HG03558 (cell line): Measurements from ENCODE around the gene NFIA.

ENCODE experiments used
- ATAC-seq: cut with Tn5 transposase; IDR thresholded peaks from one replicate; pipeline ENCODE4 v1.9.1; 2021; ENCODE audit warnings: moderate number of reproducible peaks; ENCODE audit not compliant: unreplicated experiment; ENCODE audit errors: extremely low read depth

NFIA gene

DNA sequence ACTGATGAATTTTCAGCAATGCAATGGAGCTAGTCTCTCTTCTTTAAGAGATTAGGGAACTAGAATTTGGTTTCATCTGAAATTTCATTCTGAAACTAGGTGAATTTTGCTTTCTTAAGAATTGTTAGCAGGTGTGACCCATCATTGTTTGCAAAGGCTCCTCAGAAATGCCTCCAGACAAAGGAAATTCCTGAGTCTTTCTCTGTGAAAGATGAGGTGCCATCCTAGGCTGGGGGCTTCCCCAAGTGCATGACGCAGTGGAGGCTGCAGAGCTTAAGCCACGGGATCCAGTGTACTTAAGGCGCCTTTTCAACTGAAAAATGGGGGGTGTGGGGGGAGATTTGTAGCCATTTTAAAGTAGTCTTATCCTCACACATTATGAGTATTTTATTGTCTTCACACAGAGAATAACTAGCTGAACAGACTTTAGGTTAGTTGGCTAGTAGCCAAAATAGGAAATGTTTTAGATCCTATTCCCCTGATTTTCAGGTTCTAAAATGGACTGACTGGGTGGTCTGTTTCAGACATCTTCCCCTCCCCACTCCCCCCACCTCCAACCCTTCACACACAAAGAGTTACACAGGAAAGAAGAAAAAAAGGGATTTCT lies 202.0 kb downstream of the NFIA start:
- no peak for ATAC-seq

DNA sequence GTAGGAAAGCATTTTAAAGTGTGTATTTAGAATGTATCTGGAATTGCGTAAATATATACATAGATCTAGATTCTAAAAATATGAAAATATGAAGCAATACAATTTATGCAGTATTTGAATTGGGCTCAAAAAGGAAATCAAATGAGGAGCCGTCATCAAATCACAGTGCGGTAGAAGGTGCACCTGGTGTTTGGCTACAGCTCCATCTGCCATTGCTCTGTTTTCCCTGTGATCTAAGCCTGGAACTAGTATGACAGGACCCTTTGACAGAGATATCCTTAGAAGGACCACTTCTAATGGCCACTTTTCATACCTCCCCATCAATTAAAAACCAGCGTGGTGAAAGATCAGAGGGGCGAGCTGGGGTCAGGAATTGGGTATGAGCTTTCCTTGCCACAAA lies 202.6 kb downstream of the NFIA start:
- ATAC-seq = no peak

DNA sequence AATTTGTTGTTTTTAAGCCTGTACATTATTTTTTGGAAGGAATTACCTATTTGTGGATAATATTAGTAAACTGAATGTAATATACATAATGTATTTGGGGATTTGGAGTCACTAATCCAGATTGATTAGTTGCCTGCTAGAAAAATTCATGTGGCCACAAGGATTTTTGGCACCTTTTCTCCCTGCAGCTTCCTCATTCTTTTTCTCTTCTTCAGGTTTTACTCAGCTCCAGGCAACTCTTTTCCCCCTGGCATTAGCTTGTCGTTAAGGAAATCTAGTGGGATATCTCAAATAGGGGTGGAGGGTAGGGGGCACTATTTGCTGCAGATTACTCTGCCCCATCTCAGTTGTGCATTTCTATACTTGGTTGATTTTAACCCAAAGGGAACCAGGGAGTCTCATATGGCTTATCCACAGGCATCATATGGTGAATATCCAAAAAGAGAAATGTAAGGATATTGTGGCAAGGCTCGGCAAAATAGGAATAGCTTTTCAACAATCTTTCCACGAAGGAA lies 203.1 kb downstream of the NFIA start:
- ATAC-seq = no peak

DNA sequence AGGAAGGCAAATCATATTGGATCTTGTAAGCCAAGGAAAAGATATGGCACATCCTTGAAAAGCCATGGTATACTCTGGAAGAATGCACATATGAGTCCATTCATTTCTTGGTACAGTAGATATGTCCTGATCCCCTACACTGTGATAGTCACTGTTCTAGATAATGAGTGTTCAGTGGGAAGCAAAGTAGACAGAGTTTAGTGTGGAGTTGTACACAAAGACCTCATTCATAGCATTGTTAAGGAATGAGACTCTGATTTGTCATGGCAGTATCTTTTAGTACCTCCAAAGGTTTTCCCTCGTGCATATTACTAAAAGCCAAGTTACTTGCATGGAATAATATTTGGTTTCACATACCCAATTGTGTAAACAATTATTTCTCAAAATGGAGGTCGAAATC lies 204.7 kb downstream of the NFIA start:
- no peak for ATAC-seq

DNA sequence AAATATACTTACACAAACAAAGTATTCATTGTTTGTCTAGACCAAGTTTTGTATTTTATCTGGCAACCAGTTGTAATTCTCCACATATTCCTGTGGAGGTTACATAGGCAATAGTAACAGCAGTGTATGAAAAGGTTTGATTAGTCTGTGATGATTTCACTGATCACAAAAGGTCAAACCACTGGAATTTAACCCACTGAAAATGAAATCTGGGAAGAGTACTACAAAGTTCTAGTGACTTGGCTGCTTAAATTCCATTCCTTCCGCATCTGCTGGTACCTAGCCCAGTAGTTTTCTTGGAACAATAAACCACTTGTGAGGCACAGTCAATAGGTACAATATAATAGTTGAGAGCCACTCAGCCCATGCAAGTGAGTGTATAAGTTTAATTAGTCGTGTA lies 205.4 kb downstream of the NFIA start:
- no peak for ATAC-seq

DNA sequence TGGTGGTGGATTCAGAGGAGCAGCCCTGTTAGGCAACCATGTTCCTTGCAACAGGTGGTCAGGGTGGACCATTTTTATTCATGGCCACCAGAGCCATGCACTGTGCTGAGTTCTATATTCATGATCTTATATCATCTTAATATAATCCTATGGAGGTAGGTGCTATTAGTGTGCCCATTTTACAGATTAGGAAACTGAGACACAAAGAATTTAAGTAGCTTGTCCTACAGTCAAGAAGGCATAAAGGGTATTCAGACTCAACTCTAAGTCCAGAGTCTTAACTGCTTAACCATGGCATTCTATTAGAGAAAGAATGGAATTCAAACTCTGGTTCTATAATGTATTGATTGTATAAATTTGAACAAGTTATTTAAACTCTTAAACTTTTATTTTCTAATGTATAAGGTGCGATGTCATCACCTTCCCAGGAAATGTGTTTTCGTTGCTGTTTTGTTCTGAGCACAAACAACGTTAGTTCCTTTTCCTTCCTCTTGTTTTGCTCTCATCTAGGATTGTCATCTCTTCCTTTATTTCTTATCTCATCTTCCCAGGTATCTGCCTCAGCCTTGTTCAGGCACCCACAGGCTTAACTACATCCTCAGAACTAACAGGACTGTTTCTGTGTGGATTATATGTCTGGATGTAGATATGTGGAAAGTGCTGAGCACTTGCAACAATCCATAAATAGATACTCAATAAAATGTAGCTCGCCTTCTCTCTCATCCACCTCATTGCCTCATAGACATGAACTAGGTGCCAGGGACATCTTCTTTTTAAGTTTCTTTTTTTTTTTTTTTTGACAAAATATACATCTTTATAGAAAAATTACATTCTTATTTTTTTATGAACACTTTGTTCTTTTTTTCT lies 207.1 kb downstream of the NFIA start:
- ATAC-seq = no peak

DNA sequence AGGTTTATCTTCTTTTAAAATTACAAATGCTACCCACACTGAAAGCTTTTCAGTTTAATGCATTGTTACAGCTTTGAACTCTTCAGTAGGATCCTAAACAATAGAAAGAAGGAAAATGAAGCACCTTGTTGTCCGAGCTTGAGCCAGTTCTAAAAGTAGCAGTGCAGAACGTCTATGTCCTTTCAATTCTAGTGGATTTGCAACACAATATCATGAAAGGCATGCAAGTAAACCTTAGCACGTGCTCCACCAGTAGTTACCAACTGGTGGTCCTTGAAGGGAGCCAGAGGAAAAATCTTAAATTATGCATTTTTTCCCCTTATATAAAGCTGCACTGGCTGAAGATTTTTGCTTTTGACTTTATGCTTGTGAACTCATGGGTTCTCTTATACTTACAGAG lies 208.2 kb downstream of the NFIA start:
- no peak for ATAC-seq

DNA sequence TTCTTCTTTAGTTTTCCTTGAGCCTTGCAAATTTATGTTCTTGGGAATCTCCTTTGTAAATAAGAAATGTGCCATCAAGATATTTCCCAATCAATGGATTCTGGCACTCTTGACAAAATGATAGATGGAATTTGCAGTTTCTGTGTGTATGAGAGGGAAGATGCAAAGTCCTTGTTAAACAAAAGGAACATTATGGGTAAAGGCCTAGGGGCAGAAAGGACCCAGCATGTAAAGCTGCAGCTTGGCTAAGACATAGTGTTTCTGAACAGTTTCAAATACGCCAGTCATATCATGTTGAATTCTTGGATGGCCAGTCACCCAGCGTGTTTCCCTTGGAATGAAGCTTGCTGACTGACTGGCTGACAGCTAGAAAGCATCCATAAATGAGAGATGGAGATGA lies 210.8 kb downstream of the NFIA start:
- no peak for ATAC-seq

DNA sequence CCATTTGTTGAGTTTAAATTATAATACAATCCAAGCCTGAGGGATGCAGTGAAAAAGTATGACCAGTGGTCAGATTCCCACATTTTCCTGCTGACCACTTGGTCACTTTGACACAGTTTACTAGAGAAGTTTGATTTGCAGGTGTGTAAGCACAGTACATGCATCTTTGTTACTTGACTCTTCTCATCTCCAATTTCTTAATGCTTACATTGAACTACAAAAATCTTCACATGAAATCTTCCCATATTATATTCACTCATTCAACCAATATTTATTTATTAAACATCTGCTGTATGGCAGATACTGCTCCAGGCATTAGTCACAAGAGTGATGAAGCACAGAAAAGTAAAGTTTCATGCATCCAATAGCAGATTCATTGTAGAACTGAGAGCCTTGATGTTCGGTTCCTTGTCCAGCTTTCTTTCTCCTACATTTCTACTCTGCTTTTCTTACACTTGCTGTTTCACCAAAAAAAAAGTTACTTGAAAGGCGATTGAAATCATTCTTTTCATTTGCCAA lies 211.7 kb downstream of the NFIA start:
- no peak for ATAC-seq

DNA sequence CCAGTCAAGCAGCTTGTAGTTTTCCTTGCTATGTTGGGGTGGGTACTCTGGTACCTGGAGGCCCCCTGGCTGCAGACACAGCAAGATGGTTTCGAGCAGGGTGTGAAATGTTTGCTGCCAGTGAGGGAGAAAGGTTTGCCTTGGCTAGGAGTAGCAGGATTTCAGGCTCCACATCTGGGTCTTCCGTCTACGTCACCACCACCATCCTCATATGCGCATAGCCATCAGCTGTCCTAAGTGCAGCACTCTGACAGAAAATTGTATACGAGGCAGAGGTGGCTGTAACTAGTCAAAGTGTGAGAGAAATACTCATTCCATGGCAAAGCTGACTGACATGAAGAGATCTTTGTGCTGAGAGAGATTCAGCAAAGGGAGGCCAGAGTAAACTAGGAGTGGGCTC lies 212.6 kb downstream of the NFIA start:
- ATAC-seq = no peak

DNA sequence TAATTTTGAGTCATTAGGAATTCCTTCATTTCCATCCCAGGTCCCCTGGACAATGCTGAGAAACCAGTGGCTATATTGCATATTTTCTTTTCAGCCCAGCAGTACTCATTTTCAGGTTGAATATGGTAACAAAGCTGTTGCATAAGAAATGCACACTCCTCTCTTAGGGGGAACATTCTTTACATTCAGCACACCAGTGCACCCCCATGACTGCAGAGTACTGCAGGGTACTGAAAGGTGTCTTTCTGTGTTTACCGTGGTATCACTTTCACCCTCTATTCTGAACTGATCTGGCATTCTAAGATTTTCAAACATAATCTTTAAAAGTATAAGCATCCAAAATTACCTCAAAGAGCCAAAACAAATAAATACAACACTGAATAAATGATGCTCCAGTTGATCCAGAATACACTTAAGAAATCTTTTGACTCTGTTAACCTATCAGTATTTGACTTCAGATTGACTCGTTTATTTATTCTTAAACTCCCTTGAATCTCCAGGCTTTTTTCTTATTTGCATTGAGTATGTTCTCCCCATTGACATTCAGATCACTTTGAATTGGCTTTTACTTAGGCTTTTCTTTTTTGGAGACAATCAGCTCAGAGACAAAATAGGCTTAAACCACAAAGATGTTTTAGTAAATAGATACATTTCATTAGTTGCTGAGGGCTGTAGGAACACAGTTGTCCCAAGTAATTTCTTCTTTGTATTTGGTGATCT lies 213.6 kb downstream of the NFIA start:
- ATAC-seq = no peak

DNA sequence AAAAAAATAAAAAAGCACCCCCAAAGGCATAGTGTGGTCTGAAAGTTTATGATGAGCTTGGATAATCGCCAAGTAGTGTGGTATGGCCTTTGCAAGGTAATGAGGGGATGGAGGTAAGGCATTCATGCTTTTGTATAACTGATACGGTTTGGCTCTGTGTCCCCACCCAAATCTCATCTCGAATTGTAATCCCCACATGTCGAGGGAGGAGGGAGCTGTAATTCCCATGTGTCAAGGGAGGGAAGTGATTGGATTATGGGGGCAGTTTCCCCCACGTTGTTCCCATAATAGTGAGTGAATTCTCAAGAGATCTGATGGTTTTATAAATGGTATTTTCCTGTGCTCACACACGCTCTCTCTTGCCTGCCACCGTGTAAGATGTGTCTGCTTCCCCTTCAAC lies 215.5 kb downstream of the NFIA start:
- ATAC-seq = no peak

DNA sequence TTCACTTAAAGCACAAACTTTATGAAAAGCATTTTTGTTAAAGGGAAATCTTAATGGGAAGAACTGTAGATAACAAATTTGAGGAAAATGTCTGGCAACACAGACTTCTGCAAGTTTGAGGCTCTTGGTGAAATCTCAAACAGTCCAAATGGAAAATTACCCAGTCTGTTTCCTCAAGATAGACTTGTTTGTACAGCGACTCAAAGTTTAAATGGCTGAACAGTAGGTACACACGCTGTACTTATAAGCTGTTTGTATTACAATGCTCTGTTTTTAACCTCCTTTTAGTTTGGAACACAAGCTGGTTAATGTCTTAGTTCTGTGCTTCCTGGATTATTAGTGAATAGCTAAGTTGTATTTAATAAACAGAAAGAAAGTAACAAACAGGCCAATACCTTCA lies 217.1 kb downstream of the NFIA start:
- ATAC-seq = no peak

DNA sequence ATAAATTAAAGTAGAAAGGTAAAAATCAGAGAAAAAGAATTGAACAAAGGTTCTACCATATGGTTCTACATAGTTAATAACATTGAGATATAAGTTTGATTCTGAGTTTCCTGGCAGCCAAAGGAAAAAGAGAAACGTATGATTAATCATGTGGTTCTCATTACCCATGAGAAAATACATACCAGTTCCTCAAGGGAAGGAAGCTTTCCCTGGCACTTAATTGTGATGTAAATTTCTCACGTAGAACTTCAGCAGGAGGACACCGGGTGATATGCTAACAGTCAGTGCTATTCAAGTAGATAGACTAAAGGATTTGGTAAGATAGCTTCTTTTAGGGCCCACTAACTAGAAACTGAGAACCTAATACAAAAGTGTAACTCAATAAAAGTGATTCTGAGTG lies 218.5 kb downstream of the NFIA start:
- ATAC-seq = no peak

DNA sequence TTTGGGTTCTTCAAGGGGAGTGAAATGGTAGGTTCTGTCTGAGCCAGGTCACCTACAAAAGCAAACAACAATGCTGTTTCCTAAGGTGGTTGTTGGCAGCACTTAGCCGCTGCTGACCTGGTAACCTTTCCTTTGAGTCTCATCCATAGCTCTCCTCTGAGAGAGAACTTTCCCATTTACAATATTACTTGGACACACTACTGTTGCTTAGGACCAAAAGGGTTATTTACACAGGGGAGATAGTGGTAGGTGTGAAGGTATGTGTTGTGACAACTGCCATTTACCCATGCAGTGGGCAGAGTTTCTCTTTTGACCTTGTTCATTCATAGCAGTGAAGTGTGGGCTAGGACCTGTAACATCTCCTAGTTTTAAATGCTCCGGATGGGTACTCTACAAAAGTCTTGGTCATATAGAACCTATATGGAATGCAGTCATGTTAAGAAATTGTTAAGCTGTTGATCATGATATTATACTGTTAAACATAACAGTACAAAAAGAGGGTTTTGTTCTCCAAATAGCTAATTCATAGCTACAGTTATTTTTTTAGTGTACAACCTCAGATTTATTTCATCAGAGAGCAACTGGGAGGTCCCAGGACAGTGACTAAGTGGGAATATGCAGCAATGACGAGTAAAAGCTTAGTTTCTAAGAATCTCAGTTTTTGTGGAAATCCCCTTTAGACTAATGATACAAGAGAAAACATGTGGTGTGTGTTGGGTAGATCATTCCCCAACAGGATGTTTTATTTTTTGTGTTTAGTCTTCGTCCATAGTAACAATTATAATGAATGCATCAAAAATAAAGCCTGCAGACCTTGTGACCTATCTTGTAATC lies 219.7 kb downstream of the NFIA start:
- peak; percentile 42 for ATAC-seq

DNA sequence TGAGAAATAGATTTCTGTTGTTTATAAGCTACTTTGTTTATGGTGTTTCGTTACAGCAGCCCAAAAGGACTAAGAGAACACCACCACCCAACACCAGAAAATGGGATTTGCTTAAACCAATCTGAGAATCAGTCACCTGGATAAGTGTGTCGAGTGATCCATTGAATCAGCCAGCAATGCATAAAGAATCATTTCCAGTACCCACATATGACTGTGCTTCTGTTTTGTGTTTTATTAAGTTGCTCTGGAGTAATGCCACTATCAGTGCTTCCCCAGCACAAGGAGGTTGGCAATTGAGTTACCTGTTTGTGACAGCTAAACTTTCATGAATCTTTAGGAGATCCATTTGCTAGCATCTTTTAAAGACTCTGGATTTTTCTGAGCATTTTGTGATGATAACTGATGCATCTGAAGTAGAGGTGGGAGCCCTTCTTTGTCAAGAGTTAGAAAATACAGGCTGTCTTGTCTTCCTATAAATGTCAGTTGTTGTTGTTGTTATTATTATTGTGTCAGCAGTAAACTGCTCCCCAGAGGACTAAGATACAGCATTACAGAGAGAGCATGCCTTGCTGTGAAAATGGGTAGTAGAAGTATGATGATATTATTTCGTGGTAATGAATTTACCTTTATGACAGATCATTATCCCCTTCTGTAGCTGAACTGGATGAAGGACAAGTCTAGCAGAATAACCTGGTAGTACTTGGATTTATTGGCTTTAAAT lies 225.2 kb downstream of the NFIA start:
- ATAC-seq = no peak

DNA sequence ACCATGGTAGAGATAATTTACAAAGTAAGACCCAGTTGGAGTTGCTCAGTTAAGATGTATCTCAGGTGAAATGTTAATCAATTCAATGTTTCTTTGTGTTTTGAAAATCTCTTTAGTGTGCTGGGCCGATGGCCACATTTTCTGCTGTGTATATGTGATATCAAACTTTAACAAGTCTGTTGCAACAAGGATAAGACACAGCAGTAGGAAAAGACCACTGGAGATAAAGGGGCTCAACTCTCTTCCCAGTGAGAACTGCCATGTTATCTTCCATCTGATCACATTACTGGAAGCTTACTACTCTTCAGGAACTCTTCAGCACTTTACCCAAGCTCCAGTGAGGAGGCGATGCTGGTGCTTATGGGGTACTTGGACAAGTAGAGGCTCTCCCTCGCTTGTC lies 227.7 kb downstream of the NFIA start:
- ATAC-seq = no peak

DNA sequence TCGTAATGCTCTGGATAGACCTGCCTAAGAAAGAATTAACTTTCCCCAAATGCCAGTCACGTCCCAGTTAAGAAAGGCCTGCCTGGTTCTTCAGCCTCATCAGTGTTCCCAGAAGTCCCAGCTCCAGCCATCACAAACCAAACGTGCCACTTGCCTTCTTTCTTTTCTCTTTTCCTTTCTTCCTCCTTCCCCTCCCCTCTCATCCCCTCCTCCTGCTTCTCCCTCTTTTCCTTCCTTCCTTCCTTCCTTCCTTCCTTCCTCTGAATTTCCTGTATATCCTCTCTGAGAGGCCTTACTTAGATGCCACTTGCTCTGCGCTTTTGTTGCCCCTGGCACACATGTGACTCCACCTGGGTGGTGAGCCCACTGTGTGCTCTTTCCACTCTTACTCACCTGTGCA lies 228.2 kb downstream of the NFIA start:
- ATAC-seq = no peak

DNA sequence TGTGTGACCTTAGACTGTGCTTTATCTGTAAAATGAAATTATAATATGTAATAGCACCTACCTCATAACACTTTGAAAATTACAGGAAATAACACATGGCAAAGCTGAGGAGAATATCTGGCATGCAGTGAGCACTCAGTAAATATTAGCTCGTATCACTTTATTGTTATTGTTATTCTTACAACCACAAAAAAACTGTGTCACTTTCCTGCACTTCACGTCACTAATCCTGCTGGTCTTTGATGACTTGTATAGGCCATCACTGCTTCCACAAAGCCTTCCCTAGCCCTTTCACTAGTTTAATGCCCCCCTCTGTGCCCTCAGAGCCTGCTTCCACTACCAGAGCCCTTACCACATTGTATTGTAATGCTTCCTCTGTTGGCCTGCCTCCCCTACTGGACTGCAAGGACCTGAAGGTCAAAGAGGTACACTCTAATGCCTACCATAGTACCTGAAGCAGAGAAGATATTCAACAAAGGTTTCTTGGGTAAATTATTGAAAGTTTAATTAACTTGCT lies 231.6 kb downstream of the NFIA start:
- ATAC-seq = no peak
